ENCODE data around the gene CCDC71. TPM values are rescaled to one million over a fixed set of nuclear protein-coding genes. Genes with fewer than 3 reads are reported as not detected.

CCDC71 gene
- total RNA-seq (2014; rRNA removed; shearing (Covaris generic)), result 20.3 and 27.9 TPM in 2 replicates
- total RNA-seq (2022), result 22.7 and 23.4 TPM in 2 replicates
- percentile 79 among the genes with signal in this experiment for Bru-seq, nascent RNA
- percentile 55 among the genes with signal in this experiment for BruChase-seq, experiment 1, labeled RNA remaining after a 6-hour chase
- BruChase-seq, experiment 2, labeled RNA remaining after a 2-hour chase, result percentile 54 among the genes with signal in this experiment
- long read RNA-seq, partial matches to known transcripts, result 0 of 4 reads
- long read RNA-seq, other reads (novel, unspliced or antisense), result 4 of 4 reads

DNA sequence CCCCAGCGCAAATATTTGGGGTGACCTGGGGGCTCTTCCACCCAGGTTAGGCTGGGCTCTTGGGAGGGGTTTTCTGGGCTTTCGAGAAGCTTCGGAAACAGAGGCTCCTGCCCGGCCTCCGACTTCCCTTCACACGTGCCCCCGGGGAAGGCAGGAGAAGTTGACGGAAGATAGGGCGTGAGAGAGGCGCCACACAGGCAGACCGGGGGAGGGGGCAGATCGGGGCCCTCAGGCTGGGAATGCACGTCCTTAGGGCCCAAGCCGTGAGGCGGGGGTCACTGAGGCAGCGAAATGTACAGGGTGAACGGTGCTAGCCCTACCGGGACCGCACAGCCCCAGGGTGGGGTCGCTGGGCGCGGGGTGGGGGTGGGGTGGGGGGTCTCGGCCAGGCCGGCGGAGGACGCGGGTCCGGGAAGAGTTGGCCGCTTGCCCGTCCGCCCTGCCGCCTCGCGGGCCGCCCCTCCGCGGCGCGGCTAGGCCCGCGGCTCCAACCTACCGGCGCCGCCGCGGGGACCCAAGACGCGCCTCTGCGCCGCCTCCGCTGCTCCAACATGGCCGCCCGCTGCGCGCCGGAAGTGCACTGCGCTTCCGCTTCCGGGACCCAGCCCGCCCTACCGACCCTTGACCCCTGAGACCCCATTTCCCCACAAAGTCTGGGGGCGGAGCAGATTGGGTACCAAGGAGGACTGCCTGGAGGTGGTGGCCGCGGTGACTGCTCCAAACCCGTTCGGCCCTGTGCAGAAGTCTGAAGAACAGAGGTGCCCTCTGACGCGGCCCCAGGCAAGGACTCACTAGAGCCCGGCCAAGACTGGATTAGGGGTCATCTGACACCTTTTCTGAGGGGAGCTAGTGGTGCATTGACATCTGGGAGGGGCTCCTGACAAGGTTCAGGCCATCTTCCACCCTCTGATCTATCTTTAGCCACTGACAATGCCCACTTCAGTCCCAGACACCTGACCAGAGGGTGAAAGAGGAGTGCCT lies at the start of gene CCDC71:
Gene CCDC71 (minus strand): TSS at position 561 of the 981 bp plus-strand sequence. CDS start 2,123 bp downstream, outside the sequence.
- H3K4me2 ChIP-seq (ENCODE audit: low read length), result peak within 1 kb of the TSS; percentile 89
- intact Hi-C loops (cut with micrococcal nuclease; ENCODE audit: unreplicated experiment), result no loop called here
- BruUV-seq (replicated peaks), result no TSS peak
- DNase-seq (ENCODE audit: low spot score), result peak; percentile 88
- CTCF ChIA-PET (ENCODE audit: unreplicated experiment), result interaction anchor here (0.5 kb wide), 1 partner anchor 10 kb away, joined by 3 read pairs; no protein-coding TSS in a partner anchor
- H4K20me1 ChIP-seq (ENCODE audit: insufficient read depth, low read length), result no peaks in the 10 kb centered on the region
- peak within 1 kb of the TSS; percentile 97 for H2AFZ ChIP-seq (ENCODE audit: low read length)
- POLR2A ChIA-PET, result interaction anchor here (0.6 kb wide), 2 partner anchors 330 to 507 kb away, joined by 3 read pairs; no protein-coding TSS in a partner anchor
- H3K9me2 ChIP-seq (ENCODE audit: insufficient read depth, low read length), result no peaks in the 10 kb centered on the region
- H3K36me3 ChIP-seq (ENCODE audit: insufficient read depth, low read length), result peaks cover 30% of the 10 kb centered on the region
- peaks cover 10% of the 10 kb centered on the region; the same call in 1 of the 2 replicates for H3K79me2 ChIP-seq (ENCODE audit: insufficient read depth, low read depth, low read length)
- H3K4me3 ChIP-seq (ENCODE audit: low read depth, low read length, poor library complexity, severe bottlenecking), result peak within 1 kb of the TSS; percentile 92
- TF ChIP-seq, protein P1, sequence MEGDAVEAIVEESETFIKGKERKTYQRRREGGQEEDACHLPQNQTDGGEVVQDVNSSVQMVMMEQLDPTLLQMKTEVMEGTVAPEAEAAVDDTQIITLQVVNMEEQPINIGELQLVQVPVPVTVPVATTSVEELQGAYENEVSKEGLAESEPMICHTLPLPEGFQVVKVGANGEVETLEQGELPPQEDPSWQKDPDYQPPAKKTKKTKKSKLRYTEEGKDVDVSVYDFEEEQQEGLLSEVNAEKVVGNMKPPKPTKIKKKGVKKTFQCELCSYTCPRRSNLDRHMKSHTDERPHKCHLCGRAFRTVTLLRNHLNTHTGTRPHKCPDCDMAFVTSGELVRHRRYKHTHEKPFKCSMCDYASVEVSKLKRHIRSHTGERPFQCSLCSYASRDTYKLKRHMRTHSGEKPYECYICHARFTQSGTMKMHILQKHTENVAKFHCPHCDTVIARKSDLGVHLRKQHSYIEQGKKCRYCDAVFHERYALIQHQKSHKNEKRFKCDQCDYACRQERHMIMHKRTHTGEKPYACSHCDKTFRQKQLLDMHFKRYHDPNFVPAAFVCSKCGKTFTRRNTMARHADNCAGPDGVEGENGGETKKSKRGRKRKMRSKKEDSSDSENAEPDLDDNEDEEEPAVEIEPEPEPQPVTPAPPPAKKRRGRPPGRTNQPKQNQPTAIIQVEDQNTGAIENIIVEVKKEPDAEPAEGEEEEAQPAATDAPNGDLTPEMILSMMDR (conservative IDR thresholded peaks at IDR 0.05; ENCODE audit: low read length), result no peak
- TF ChIP-seq EZH2phosphoT487 (IDR thresholded peaks at IDR 0.05; ENCODE audit: borderline replicate concordance, low read depth, low read length), result no peak
- peaks cover 16% of the 10 kb centered on the region for H3K4me1 ChIP-seq (ENCODE audit: insufficient read depth, low read length, poor library complexity, severe bottlenecking)
- peaks cover 4% of the 10 kb centered on the region; the same call in 1 of the 2 replicates for H3K9me3 ChIP-seq (ENCODE audit: low read length)
- H3K27ac ChIP-seq (ENCODE audit: low read depth, low read length, poor library complexity, severe bottlenecking), result peak within 1 kb of the TSS; percentile 11

DNA sequence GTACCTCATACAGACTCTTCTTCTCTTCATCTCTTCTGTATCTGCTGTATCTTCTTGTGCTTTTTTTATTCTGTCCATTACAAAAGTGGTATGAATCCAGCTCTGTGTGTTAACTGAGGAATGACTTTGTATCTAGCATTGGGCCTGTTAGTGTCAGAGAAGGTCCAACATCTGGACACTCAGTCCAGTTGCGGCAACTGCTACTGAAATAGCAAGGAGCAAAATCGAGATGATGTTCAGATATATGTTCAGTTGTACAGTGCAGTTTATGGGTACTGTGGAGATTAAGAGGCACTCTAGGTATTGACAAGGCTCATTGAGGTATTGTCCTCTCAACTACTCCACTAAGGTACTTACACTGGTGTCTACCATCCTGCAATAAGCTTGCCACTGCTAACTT lies 47.9 kb upstream of the CCDC71 start:
- ChIA-PET CTCF (ENCODE audit: unreplicated experiment) (no interaction called here), POLR2A (no interaction called here)
- Histone ChIP-seq H4K20me1 (ENCODE audit: insufficient read depth, low read length) (no peaks in the 10 kb centered on the region), H2AFZ (ENCODE audit: low read length) (no peak overlapping the region), H3K4me3 (ENCODE audit: low read depth, low read length, poor library complexity, severe bottlenecking) (no peak overlapping the region), H3K9me2 (ENCODE audit: insufficient read depth, low read length) (no peaks in the 10 kb centered on the region), H3K36me3 (ENCODE audit: insufficient read depth, low read length) (no peaks in the 10 kb centered on the region), H3K9me3 (ENCODE audit: low read length) (peaks cover 7% of the 10 kb centered on the region), H3K4me2 (ENCODE audit: low read length) (no peak overlapping the region), H3K4me1 (ENCODE audit: insufficient read depth, low read length, poor library complexity, severe bottlenecking) (no peaks in the 10 kb centered on the region), H3K27ac (ENCODE audit: low read depth, low read length, poor library complexity, severe bottlenecking) (no peak overlapping the region), H3K79me2 (ENCODE audit: insufficient read depth, low read depth, low read length) (no peaks in the 10 kb centered on the region)
- BruUV-seq (replicated peaks), result no TSS peak
- no peak for DNase-seq (ENCODE audit: low spot score)
- TF ChIP-seq, protein P1 (conservative IDR thresholded peaks at IDR 0.05; ENCODE audit: low read length), result no peak
- no peak for TF ChIP-seq EZH2phosphoT487 (IDR thresholded peaks at IDR 0.05; ENCODE audit: borderline replicate concordance, low read depth, low read length)
- intact Hi-C loops (cut with micrococcal nuclease; ENCODE audit: unreplicated experiment), result no loop called here

Data from OCI-LY7 (cell line).